ENCODE results near the gene MROH2B.

DNA sequence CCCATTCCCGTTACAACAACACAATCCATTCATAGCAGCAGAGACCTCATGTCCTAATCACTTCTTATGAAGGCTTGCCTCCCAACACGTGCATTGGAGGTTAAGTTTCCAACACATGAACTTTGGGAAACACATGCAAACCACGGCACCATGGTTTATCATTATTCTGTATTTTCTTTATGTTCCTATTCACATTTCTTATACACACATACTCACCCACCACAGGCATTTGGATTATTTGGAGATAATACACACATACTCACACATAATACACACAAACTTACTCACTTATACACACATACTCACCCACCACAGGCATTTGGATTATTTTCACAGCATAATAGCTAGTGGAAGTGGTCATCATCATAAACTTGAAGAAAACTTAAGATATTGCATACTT is 86.3 kb downstream of the MROH2B start:
- TF ChIP-seq, protein P1, sequence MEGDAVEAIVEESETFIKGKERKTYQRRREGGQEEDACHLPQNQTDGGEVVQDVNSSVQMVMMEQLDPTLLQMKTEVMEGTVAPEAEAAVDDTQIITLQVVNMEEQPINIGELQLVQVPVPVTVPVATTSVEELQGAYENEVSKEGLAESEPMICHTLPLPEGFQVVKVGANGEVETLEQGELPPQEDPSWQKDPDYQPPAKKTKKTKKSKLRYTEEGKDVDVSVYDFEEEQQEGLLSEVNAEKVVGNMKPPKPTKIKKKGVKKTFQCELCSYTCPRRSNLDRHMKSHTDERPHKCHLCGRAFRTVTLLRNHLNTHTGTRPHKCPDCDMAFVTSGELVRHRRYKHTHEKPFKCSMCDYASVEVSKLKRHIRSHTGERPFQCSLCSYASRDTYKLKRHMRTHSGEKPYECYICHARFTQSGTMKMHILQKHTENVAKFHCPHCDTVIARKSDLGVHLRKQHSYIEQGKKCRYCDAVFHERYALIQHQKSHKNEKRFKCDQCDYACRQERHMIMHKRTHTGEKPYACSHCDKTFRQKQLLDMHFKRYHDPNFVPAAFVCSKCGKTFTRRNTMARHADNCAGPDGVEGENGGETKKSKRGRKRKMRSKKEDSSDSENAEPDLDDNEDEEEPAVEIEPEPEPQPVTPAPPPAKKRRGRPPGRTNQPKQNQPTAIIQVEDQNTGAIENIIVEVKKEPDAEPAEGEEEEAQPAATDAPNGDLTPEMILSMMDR (IDR thresholded peaks at IDR 0.05) = no peak
- TF ChIP-seq POLR2A (IDR thresholded peaks at IDR 0.05) = no peak

Measured in upper lobe of left lung (tissue), 4 donors.